Right lobe of liver (tissue), 4 donors: ENCODE measurements around the gene HOXB7.

Experiments
- POLR2A ChIP-seq: fragments of 450-650 bp; IDR thresholded peaks from one replicate; pipeline ENCODE4 v1.6.1; 2017; ENCODE audit warnings: antibody characterized with exemption, mild to moderate bottlenecking
- TF ChIP-seq, protein P1 (sequence below), 4 donors: fragments of 200-600 bp in 3 of 4; fragments of 450-650 bp in 1 of 4; IDR thresholded peaks; one replicate each; pipeline versions ENCODE4 v1.5.1 to v1.8.0; 2016 to 2022; ENCODE audit warnings: antibody characterized with exemption in 4 of 4, mild to moderate bottlenecking in 2 of 4
- donor health status: DM: no; HTN: no; CAD: no.
- donor health status: DM: no; HTN: no; CAD: no.
- donor health status: DM: no; HTN: yes; CAD: no.

DNA sequence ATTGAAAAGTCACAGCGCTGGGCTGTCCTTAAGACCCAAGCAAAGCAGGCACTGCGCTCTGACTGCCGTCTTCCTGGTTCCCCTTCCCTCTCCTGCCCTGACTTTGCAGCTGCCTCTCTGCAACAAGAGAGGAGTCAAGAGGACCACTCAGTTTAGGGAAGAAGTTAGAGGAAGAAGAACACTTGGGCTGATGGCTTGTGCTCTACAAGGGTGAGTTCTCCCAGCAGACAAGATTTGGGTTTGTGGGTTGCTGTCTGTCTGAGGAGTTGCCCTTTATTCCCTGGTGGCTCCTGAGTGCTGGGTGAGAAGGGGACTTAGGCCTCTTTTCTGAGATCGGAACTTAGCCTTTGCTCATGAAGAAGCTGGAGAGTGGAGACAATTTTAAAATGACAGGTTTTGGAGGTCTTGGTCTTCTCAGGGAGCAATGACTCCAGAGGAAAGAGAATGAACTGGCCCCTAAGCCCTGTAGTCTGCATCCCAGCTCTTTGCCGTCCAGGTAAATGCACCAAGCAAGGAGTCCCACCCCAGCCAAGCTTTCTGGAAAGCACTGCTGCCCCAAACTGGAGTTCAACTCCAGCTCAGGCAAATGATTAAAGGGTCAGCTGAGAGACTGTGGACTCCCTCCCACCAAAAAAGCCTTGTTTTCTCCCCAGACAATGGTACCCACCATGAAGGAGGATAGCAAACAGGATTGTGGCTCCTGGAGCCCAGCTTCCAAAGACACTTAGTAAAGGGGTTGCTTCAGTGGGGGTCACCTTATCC is 18.0 kb upstream of the HOXB7 start:
- TF ChIP-seq, protein P1, sequence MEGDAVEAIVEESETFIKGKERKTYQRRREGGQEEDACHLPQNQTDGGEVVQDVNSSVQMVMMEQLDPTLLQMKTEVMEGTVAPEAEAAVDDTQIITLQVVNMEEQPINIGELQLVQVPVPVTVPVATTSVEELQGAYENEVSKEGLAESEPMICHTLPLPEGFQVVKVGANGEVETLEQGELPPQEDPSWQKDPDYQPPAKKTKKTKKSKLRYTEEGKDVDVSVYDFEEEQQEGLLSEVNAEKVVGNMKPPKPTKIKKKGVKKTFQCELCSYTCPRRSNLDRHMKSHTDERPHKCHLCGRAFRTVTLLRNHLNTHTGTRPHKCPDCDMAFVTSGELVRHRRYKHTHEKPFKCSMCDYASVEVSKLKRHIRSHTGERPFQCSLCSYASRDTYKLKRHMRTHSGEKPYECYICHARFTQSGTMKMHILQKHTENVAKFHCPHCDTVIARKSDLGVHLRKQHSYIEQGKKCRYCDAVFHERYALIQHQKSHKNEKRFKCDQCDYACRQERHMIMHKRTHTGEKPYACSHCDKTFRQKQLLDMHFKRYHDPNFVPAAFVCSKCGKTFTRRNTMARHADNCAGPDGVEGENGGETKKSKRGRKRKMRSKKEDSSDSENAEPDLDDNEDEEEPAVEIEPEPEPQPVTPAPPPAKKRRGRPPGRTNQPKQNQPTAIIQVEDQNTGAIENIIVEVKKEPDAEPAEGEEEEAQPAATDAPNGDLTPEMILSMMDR (IDR thresholded peaks at IDR 0.05), result no peak
- TF ChIP-seq POLR2A, result no peak
